ENCODE measurements around the gene SND1.

Gene SND1

DNA sequence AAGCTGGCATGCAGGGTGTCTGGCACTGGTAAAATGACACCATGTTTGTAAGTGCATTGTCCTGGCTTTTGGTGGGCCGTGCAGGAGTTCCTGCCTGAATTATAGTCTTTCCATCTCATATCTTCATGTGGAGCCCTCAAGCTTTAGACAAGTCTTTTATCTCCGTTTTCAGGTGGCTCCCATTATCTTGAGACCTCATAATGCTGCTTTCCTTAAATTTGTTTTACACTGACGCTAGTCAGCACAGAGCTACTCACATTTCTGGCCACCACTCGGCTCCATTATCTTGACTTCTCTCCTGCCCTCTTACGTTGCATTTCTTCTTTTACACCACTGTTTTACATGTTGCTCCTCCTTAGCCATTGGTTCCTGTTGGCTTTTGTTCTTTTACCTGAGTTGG is 342.0 kb downstream of the SND1 start:
- TF ChIP-seq, protein P1, sequence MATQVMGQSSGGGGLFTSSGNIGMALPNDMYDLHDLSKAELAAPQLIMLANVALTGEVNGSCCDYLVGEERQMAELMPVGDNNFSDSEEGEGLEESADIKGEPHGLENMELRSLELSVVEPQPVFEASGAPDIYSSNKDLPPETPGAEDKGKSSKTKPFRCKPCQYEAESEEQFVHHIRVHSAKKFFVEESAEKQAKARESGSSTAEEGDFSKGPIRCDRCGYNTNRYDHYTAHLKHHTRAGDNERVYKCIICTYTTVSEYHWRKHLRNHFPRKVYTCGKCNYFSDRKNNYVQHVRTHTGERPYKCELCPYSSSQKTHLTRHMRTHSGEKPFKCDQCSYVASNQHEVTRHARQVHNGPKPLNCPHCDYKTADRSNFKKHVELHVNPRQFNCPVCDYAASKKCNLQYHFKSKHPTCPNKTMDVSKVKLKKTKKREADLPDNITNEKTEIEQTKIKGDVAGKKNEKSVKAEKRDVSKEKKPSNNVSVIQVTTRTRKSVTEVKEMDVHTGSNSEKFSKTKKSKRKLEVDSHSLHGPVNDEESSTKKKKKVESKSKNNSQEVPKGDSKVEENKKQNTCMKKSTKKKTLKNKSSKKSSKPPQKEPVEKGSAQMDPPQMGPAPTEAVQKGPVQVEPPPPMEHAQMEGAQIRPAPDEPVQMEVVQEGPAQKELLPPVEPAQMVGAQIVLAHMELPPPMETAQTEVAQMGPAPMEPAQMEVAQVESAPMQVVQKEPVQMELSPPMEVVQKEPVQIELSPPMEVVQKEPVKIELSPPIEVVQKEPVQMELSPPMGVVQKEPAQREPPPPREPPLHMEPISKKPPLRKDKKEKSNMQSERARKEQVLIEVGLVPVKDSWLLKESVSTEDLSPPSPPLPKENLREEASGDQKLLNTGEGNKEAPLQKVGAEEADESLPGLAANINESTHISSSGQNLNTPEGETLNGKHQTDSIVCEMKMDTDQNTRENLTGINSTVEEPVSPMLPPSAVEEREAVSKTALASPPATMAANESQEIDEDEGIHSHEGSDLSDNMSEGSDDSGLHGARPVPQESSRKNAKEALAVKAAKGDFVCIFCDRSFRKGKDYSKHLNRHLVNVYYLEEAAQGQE (IDR thresholded peaks at IDR 0.05; ENCODE audit: low read depth): no peak
- TF ChIP-seq, protein P2, sequence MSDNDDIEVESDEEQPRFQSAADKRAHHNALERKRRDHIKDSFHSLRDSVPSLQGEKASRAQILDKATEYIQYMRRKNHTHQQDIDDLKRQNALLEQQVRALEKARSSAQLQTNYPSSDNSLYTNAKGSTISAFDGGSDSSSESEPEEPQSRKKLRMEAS (IDR thresholded peaks at IDR 0.05): no peak
- TF ChIP-seq YY1 (IDR thresholded peaks at IDR 0.05; ENCODE audit: low read depth) (no peak), RAD21 (IDR thresholded peaks at IDR 0.05; ENCODE audit: low read depth) (no peak), EP300 (IDR thresholded peaks at IDR 0.05; ENCODE audit: borderline replicate concordance) (no peak), TCF12 (IDR thresholded peaks at IDR 0.05; ENCODE audit: low read depth) (no peak), TAF1 (IDR thresholded peaks at IDR 0.05; ENCODE audit: low read depth) (no peak), EGR1 (IDR thresholded peaks at IDR 0.05) (no peak), ZBTB7A (IDR thresholded peaks at IDR 0.05; ENCODE audit: low read depth) (no peak), CEBPB (IDR thresholded peaks at IDR 0.05) (no peak), FOXM1 (IDR thresholded peaks at IDR 0.05; ENCODE audit: borderline replicate concordance, low read depth) (no peak), NFIC (IDR thresholded peaks at IDR 0.05) (no peak), TEAD4 (IDR thresholded peaks at IDR 0.05) (no peak), CREB1 (IDR thresholded peaks at IDR 0.05; ENCODE audit: low read depth) (no peak)
- TF ChIP-seq, protein P3, sequence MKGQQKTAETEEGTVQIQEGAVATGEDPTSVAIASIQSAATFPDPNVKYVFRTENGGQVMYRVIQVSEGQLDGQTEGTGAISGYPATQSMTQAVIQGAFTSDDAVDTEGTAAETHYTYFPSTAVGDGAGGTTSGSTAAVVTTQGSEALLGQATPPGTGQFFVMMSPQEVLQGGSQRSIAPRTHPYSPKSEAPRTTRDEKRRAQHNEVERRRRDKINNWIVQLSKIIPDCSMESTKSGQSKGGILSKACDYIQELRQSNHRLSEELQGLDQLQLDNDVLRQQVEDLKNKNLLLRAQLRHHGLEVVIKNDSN (IDR thresholded peaks at IDR 0.05): no peak

GRCh38 chr7:127995156-127995880 is 343.3 kb downstream of the SND1 start:
- TF ChIP-seq EP300 (IDR thresholded peaks at IDR 0.05; ENCODE audit: borderline replicate concordance) (no peak), CREB1 (IDR thresholded peaks at IDR 0.05; ENCODE audit: low read depth) (no peak), YY1 (IDR thresholded peaks at IDR 0.05; ENCODE audit: low read depth) (no peak), TCF12 (IDR thresholded peaks at IDR 0.05; ENCODE audit: low read depth) (no peak), EGR1 (IDR thresholded peaks at IDR 0.05) (no peak), TAF1 (IDR thresholded peaks at IDR 0.05; ENCODE audit: low read depth) (no peak), FOXM1 (IDR thresholded peaks at IDR 0.05; ENCODE audit: borderline replicate concordance, low read depth) (no peak), RAD21 (IDR thresholded peaks at IDR 0.05; ENCODE audit: low read depth) (no peak)
- TF ChIP-seq, protein P2 (IDR thresholded peaks at IDR 0.05): no peak
- TF ChIP-seq, protein P3 (IDR thresholded peaks at IDR 0.05): no peak

DNA sequence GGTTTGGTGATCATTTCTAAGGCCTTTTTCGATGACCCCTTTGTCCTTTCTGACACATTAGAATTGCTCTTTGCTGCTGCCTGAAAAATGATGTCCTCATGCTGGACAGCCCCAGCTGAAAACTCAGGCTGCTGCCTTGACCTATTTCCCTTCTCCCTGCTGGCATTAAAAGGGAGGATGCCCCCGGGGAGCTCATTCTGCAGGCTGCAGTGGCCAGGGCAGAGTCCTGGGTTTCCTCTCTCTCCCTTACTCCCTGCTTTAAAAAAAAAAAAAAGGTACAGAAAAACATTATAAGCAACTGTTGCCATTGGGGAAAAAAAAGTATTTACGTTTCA is 343.9 kb downstream of the SND1 start:
- TF ChIP-seq, protein P2 (IDR thresholded peaks at IDR 0.05): no peak
- TF ChIP-seq, protein P3 (IDR thresholded peaks at IDR 0.05): no peak
- TF ChIP-seq, protein P1 (IDR thresholded peaks at IDR 0.05; ENCODE audit: low read depth): no peak
- TF ChIP-seq CREB1 (IDR thresholded peaks at IDR 0.05; ENCODE audit: low read depth) (no peak), CEBPB (IDR thresholded peaks at IDR 0.05) (no peak), TEAD4 (IDR thresholded peaks at IDR 0.05) (no peak), ZBTB7A (IDR thresholded peaks at IDR 0.05; ENCODE audit: low read depth) (no peak)

DNA sequence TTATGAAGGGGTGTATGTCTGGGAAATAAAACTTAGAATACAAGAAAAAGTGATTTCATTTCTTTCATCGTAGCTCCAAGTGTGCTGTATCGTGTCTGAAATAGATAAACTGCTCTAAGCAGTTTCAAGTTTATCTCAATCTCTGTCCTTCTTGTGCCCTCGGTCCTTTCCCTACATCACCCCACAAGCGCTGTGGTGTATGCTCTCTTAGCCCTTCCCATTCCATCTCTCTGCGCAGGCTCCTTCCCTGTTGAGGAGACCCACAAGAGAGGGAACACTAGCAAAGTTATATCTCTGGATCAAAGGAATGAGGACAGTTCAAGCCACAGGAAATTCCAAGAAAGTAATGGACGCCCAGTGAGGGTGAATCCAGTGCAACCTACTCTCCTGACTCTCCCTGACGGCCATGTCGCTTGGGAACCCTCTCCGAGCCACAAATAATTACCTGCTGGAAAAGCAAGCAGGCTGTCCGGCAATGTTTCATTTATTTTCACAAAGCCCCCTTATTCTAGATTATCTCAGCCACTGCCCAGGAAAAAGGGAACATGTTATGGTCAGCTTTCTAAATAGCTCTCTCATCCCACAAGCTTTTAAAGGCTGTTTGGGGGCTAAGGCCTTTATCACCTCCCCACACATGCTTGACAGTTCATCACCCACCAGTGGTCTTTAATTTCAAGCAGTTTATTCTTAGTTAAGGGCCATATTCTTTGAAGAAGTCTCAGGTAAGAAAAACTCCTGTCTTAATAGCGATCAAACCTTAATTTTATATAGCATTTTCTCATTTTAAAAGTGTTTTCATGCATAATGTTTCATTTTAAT is 344.5 kb downstream of the SND1 start:
- TF ChIP-seq, protein P2 (IDR thresholded peaks at IDR 0.05): no peak
- TF ChIP-seq CEBPB (IDR thresholded peaks at IDR 0.05): no peak
- no peak for TF ChIP-seq TCF12 (IDR thresholded peaks at IDR 0.05; ENCODE audit: low read depth)
- TF ChIP-seq, protein P3 (IDR thresholded peaks at IDR 0.05): no peak
- no peak for TF ChIP-seq CREB1 (IDR thresholded peaks at IDR 0.05; ENCODE audit: low read depth)
- TF ChIP-seq TAF1 (IDR thresholded peaks at IDR 0.05; ENCODE audit: low read depth): no peak
- TF ChIP-seq NFIC (IDR thresholded peaks at IDR 0.05): no peak
- TF ChIP-seq, protein P1 (IDR thresholded peaks at IDR 0.05; ENCODE audit: low read depth): no peak

Measured in Ishikawa (cell line).